H9 (cell line): Measurements from ENCODE around the gene YKT6. TPM values are rescaled to one million over a fixed set of nuclear protein-coding genes. Genes with fewer than 3 reads are reported as not detected.

Experiments
- DNase-seq: peaks from one replicate; pipeline ENCODE4 v3.0.0-alpha.2; 2017
- H2AFZ ChIP-seq: one replicate; pipeline ENCODE4 v1.6.1; 2013; ENCODE audit warnings: mild to moderate bottlenecking, low read length, control low read depth, moderate library complexity
- H2AK5ac ChIP-seq: 2 replicates; pipeline ENCODE4 v1.6.1; 2013; ENCODE audit warnings: low read length, control low read depth, mixed read lengths; ENCODE audit not compliant: insufficient read length
- H2BK120ac ChIP-seq: one replicate; pipeline ENCODE4 v1.6.1; 2013; ENCODE audit warnings: low read depth, mild to moderate bottlenecking, low read length, control low read depth, inconsistent platforms; ENCODE audit not compliant: poor library complexity, severe bottlenecking
- H2BK12ac ChIP-seq: 2 replicates; pipeline ENCODE4 v1.6.1; 2013; ENCODE audit warnings: low read length, control low read depth, mixed read lengths, low read depth; ENCODE audit not compliant: insufficient read length
- H2BK15ac ChIP-seq: 2 replicates; pipeline ENCODE4 v1.6.1; 2013; ENCODE audit warnings: low read depth, low read length, control low read depth
- H2BK20ac ChIP-seq: one replicate; pipeline ENCODE4 v1.6.1; 2013; ENCODE audit warnings: low read depth, mild to moderate bottlenecking, low read length, control low read depth, inconsistent platforms; ENCODE audit not compliant: poor library complexity, severe bottlenecking
- H2BK5ac ChIP-seq: 2 replicates; pipeline ENCODE4 v1.6.1; 2013; ENCODE audit warnings: low read length, control low read depth, mixed read lengths; ENCODE audit not compliant: insufficient read length
- H3K14ac ChIP-seq: 2 replicates; pipeline ENCODE4 v1.6.1; 2013; ENCODE audit warnings: low read length, control low read depth; ENCODE audit not compliant: insufficient read depth
- H3K18ac ChIP-seq: 2 replicates; pipeline ENCODE4 v1.6.1; 2013; ENCODE audit warnings: low read depth, mild to moderate bottlenecking, mixed read lengths, low read length, control low read depth; ENCODE audit not compliant: insufficient read length
- H3K23ac ChIP-seq: 2 replicates; pipeline ENCODE4 v1.6.1; 2013; ENCODE audit warnings: low read length, control low read depth, mixed read lengths, low read depth; ENCODE audit not compliant: insufficient read length
- H3K23me2 ChIP-seq: 2 replicates; pipeline ENCODE4 v1.6.1; 2013; ENCODE audit warnings: low read depth, mild to moderate bottlenecking, mixed read lengths, low read length, control low read depth; ENCODE audit not compliant: insufficient read length, poor library complexity, severe bottlenecking
- H3K27ac ChIP-seq: 2 replicates; pipeline ENCODE4 v1.5.1; 2013; ENCODE audit warnings: low read length, control low read depth, mixed read lengths, low read depth; ENCODE audit not compliant: insufficient read length
- H3K27me3 ChIP-seq: 2 replicates; pipeline ENCODE4 v1.6.1; 2013; ENCODE audit warnings: low read length, control low read depth, inconsistent platforms; ENCODE audit not compliant: insufficient read depth
- H3K4ac ChIP-seq: 2 replicates; pipeline ENCODE4 v1.6.1; 2013; ENCODE audit warnings: low read depth, mild to moderate bottlenecking, control low read depth, inconsistent platforms, low read length, moderate library complexity
- H3K4me1 ChIP-seq: 2 replicates; pipeline ENCODE4 v1.6.1; 2013; ENCODE audit warnings: low read length, control low read depth, inconsistent platforms; ENCODE audit not compliant: insufficient read depth
- H3K4me2 ChIP-seq: 2 replicates; pipeline ENCODE4 v1.6.1; 2013; ENCODE audit warnings: low read length, control low read depth, mixed read lengths; ENCODE audit not compliant: insufficient read length, insufficient read depth
- H3K56ac ChIP-seq: 2 replicates; pipeline ENCODE4 v1.6.1; 2013; ENCODE audit warnings: low read depth, mild to moderate bottlenecking, mixed read lengths, low read length, control low read depth; ENCODE audit not compliant: insufficient read length
- H3K79me1 ChIP-seq: 2 replicates; pipeline ENCODE4 v1.6.1; 2013; ENCODE audit warnings: low read depth, mild to moderate bottlenecking, moderate library complexity, low read length, control low read depth, inconsistent platforms; ENCODE audit not compliant: insufficient read depth, poor library complexity, severe bottlenecking
- H3K79me2 ChIP-seq: 2 replicates; pipeline ENCODE4 v1.6.1; 2013; ENCODE audit warnings: low read length, control low read depth, inconsistent platforms; ENCODE audit not compliant: insufficient read depth
- H3K9ac ChIP-seq: 2 replicates; pipeline ENCODE4 v1.6.1; 2013; ENCODE audit warnings: low read length, control low read depth, mixed read lengths; ENCODE audit not compliant: insufficient read length; ENCODE audit errors: extremely low read depth
- H3K9me3 ChIP-seq: one replicate; pipeline ENCODE4 v1.6.1; 2013; ENCODE audit warnings: low read depth, low read length, inconsistent platforms; ENCODE audit not compliant: control insufficient read depth
- H3T11ph ChIP-seq: one replicate; pipeline ENCODE4 v1.6.1; 2013; ENCODE audit warnings: mild to moderate bottlenecking, low read length, control low read depth, inconsistent platforms
- H4K20me1 ChIP-seq: one replicate; pipeline ENCODE4 v1.6.1; 2013; ENCODE audit not compliant: control insufficient read depth, insufficient read length, insufficient read depth
- H4K5ac ChIP-seq: 2 replicates; pipeline ENCODE4 v1.6.1; 2013; ENCODE audit warnings: low read depth, mild to moderate bottlenecking, mixed read lengths, low read length, control low read depth; ENCODE audit not compliant: insufficient read length
- H4K8ac ChIP-seq: replicated peaks from 2 replicates; pipeline ENCODE4 v1.6.1; 2013; ENCODE audit warnings: low read length, control low read depth, mixed read lengths, low read depth; ENCODE audit not compliant: insufficient read length
- H4K91ac ChIP-seq: 2 replicates; pipeline ENCODE4 v1.6.1; 2013; ENCODE audit warnings: low read depth, mild to moderate bottlenecking, moderate library complexity, mixed read lengths, low read length, control low read depth; ENCODE audit not compliant: insufficient read length
- H3K27ac Mint-ChIP-seq, 3 experiments: 2 replicates in 2 of 3; 3 replicates in 1 of 3; pipeline ENCODE4 v1.8.0; 2020 to 2021; ENCODE audit warnings: mixed read lengths in 3 of 3, mild to moderate bottlenecking in 1 of 3, moderate library complexity in 1 of 3
- H3K27me3 Mint-ChIP-seq: 2 replicates; pipeline ENCODE4 v1.8.0; 2021; ENCODE audit warnings: low read depth, mild to moderate bottlenecking, moderate library complexity, mixed read lengths
- H3K36me3 Mint-ChIP-seq, 3 experiments: 2 replicates in 2 of 3; 3 replicates in 1 of 3; pipeline ENCODE4 v1.8.0; 2020 to 2021; ENCODE audit warnings: low read depth in 3 of 3, mixed read lengths in 3 of 3; ENCODE audit not compliant: insufficient read depth in 1 of 3
- H3K4me1 Mint-ChIP-seq, 2 experiments: 2 replicates each; pipeline ENCODE4 v1.8.0; 2020; ENCODE audit warnings: mixed read lengths in 2 of 2
- H3K4me3 Mint-ChIP-seq, 2 experiments: 2 replicates in 1 of 2; 3 replicates in 1 of 2; pipeline ENCODE4 v1.8.0; 2020 to 2021; ENCODE audit warnings: mild to moderate bottlenecking in 2 of 2, mixed read lengths in 2 of 2, moderate library complexity in 1 of 2
- H3K9me3 Mint-ChIP-seq, 2 experiments: 2 replicates in 1 of 2; 3 replicates in 1 of 2; pipeline ENCODE4 v1.8.0; 2020; ENCODE audit warnings: mild to moderate bottlenecking in 2 of 2, mixed read lengths in 2 of 2, moderate library complexity in 1 of 2
- CTCF ChIP-seq: fragments of 200-600 bp; sonication (generic); conservative IDR thresholded peaks from 3 replicates; pipeline ENCODE4 v1.8.0; 2021; ENCODE audit warnings: antibody characterized with exemption, mild to moderate bottlenecking
- WGBS: extraction: QIAGEN DNeasy Blood & Tissue Kit; methylation state at CpG from one replicate; pipeline ENCODE4 v1.1.7; 2013; ENCODE audit warnings: missing lambda C conversion rate, low lambda C conversion rate, mixed read lengths; ENCODE audit not compliant: insufficient read length; ENCODE audit errors: extremely low coverage; 5-methylcytosine and 5-hydroxymethylcytosine counted together
- total RNA-seq: library from RNA; stranded (reverse); gene quantifications from 2 replicates; pipeline ENCODE4 v1.2.1, GENCODE V29; 2021

YKT6 gene
- total RNA-seq, 1 experiment from 2014 or later: 104 TPM

GRCh38 chr7:44189286-44189992, 11.3 kb upstream of the YKT6 start, which contains the start of gene GCK:
Gene GCK, minus strand, starts transcription at chr7:44189439. Its CDS starts 486 bp downstream, at chr7:44188953.
- Mint-ChIP-seq H3K9me3 (peaks cover 0 to 2% of the 10 kb centered on the region in 2 experiments; a peak in 2 of 5 replicates), H3K4me1 (peaks cover 14 to 19% of the 10 kb centered on the region in 2 experiments), H3K27me3 (peaks cover 11% of the 10 kb centered on the region), H3K36me3 (no peaks in the 10 kb centered on the region), H3K27ac (peak within 1 kb of the TSS in 1 of 3 experiments; percentile 45; a peak in 1 of 7 replicates), H3K4me3 (no peak within 1 kb of the TSS)
- no peak within 1 kb of the TSS for H3K14ac ChIP-seq
- H3K4ac ChIP-seq: no peak within 1 kb of the TSS
- no peak within 1 kb of the TSS for H2AK5ac ChIP-seq
- no peaks in the 10 kb centered on the region for H3K79me2 ChIP-seq
- no peak within 1 kb of the TSS for H2BK15ac ChIP-seq
- H3K23me2 ChIP-seq: no peaks in the 10 kb centered on the region
- TF ChIP-seq CTCF: no peak
- no CpG with 5 or more reads among the region's 11 CpGs for WGBS
- H3K27ac ChIP-seq: no peak within 1 kb of the TSS
- H3K18ac ChIP-seq: no peak within 1 kb of the TSS
- H2BK5ac ChIP-seq: no peak within 1 kb of the TSS
- H2AFZ ChIP-seq: no peak within 1 kb of the TSS
- no peak within 1 kb of the TSS for H4K91ac ChIP-seq
- no peaks in the 10 kb centered on the region for H3K4me1 ChIP-seq
- no peak within 1 kb of the TSS for H2BK20ac ChIP-seq
- no peak within 1 kb of the TSS for H3K4me2 ChIP-seq
- H2BK120ac ChIP-seq: no peak within 1 kb of the TSS
- no peak within 1 kb of the TSS for H3T11ph ChIP-seq
- H4K8ac ChIP-seq: no peak within 1 kb of the TSS
- no peak within 1 kb of the TSS for H3K56ac ChIP-seq
- H4K20me1 ChIP-seq: no peaks in the 10 kb centered on the region
- no peak within 1 kb of the TSS for H2BK12ac ChIP-seq
- DNase-seq: no peak
- no peaks in the 10 kb centered on the region for H3K79me1 ChIP-seq
- no peak within 1 kb of the TSS for H3K23ac ChIP-seq
- H3K9ac ChIP-seq: no peak within 1 kb of the TSS
- no peak within 1 kb of the TSS for H4K5ac ChIP-seq
- H3K9me3 ChIP-seq: no peaks in the 10 kb centered on the region
- 0 out of 2 replicates have a peak, but pooled peaks cover 2% of the 10 kb centered on the region for H3K27me3 ChIP-seq
